Measurements from ENCODE around the gene HPSE2.
"Not testable (repeated sequence)": the region's sequence is repeated elsewhere in the genome, so short reads cannot be mapped to it uniquely, and the experiment has no call there.

The HPSE2 gene

GRCh38 chr10:99161165-99161564 is 74.5 kb downstream of the HPSE2 start:
- no peak for DNase-seq (ENCODE audit: low spot score)
- FAIRE-seq: no peak

- FAIRE-seq: no peak
- no peak for DNase-seq (ENCODE audit: low spot score)
Observed at GRCh38 chr10:99143651-99144050, 92.0 kb downstream of the HPSE2 start.

GRCh38 chr10:99143011-99143410 is 92.6 kb downstream of the HPSE2 start:
- no peak for FAIRE-seq
- no peak for DNase-seq (ENCODE audit: low spot score)

DNA sequence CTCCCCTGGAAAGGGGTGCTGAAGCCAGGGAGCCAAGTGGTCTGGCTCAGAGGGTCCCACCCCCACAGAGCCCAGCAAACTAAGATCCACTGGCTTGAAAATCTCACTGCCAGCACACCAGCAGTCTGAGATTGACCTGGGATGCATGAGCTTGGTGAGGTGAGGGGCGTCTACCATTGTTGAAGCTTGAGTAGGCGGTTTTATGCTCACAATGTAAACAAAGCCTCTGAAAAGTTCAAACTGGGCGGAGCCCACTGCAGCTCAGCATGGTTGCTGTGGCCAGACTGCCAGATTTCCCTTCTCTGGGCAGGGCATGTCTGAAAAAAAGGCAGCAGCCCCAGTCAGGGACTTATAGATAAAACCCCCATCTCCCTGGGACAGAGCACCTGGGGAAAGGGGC is 102.8 kb downstream of the HPSE2 start:
- FAIRE-seq; DNase-seq (ENCODE audit: low spot score): not testable (repeated sequence)

DNA sequence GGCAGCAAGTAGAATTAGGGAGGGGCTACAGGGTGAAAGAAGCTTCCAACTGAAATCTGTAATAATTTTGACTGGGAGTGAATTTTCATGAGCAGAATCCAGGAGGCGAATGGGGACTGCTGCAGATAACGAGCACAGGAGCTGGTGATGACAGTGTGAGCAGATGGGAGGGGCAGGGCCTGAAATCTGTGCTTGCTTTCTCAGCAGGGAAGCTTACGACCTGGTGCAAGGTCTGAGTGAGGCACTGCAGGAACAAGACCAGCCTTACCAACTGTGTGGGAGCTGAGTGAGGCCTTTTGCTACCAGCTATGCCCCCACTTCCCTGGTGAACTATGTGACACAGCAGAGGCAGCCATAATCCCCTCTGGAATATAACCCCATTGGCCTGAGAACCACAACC is 109.8 kb downstream of the HPSE2 start:
- FAIRE-seq: no peak
- no peak for DNase-seq (ENCODE audit: low spot score)

DNA sequence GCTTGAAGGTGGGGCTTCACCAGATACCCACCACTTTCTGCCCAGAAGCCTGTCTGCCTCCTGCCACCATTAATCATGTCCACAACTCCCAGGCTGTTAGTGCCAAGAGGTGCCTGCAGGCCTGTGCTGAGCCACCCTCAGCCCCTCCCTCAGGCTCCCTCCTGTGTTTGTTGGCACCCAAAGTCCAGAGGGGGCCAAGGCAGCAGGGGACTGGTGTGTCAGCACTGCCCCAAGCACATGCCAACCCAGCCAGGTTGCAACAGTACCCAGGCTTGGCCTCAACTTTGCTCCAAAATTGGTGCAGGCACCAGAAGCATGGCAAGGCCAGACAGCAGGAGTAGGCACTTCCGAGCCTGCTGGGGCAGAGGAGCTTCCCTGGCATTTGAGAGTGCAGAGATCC is 111.3 kb downstream of the HPSE2 start:
- DNase-seq (ENCODE audit: low spot score) (no peak), FAIRE-seq (no peak)

GRCh38 chr10:99123851-99124250 is 111.8 kb downstream of the HPSE2 start:
- FAIRE-seq: no peak
- DNase-seq (ENCODE audit: low spot score): no peak

GRCh38 chr10:99123336-99123735 is 112.3 kb downstream of the HPSE2 start:
- no peak for DNase-seq (ENCODE audit: low spot score)
- FAIRE-seq: no peak

DNA sequence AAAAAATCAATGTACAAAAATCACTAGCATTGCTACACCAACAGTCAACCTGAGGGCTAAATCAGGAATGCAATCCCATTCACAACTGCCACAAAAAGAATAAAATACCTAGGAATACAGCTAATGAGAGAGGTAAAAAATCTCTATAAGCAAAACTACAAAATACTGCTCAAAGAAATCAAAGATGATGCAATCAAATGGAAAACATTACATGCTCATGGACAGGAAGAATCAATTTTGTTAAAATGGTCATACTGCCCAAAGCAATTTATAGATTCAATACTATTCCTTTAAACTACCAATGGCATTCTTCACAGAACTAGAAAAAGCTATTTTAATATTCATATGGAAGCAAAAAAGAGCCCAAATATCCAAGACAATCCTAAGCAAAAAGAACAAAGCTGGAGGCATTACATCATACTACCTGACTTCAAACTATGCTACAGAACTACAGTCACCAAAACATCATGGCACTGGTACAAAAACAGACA is 116.3 kb downstream of the HPSE2 start:
- FAIRE-seq (no peak), DNase-seq (ENCODE audit: low spot score) (no peak)

DNA sequence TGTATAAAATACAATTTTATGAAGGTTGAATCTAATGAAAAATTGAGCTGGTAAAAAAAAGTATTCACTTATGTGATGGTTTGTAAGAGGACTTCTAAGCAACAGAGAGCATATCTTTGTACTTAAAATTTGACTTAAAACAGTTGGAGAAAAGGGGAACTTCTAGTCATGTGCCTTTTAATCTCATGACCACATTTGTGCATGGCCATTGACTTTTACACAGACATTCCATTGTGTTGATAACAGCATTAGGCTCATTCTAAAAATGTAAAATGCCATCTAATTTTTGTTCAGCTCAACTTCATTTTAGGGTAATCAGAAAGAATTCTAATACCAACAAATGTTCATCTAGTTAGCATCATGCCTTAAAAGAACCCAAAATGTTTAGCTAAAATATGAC is 119.9 kb downstream of the HPSE2 start:
- DNase-seq (ENCODE audit: low spot score) (no peak), FAIRE-seq (no peak)

- no peak for FAIRE-seq
Observed at GRCh38 chr10:99085358-99085757, 150.3 kb downstream of the HPSE2 start.

GRCh38 chr10:99084161-99084560 is 151.5 kb downstream of the HPSE2 start:
- FAIRE-seq: no peak
- no peak for DNase-seq (ENCODE audit: low spot score)

More at GRCh38 chr10:99085358-99085757, 150.3 kb downstream of the HPSE2 start:
- no peak for DNase-seq (ENCODE audit: low spot score)

DNA sequence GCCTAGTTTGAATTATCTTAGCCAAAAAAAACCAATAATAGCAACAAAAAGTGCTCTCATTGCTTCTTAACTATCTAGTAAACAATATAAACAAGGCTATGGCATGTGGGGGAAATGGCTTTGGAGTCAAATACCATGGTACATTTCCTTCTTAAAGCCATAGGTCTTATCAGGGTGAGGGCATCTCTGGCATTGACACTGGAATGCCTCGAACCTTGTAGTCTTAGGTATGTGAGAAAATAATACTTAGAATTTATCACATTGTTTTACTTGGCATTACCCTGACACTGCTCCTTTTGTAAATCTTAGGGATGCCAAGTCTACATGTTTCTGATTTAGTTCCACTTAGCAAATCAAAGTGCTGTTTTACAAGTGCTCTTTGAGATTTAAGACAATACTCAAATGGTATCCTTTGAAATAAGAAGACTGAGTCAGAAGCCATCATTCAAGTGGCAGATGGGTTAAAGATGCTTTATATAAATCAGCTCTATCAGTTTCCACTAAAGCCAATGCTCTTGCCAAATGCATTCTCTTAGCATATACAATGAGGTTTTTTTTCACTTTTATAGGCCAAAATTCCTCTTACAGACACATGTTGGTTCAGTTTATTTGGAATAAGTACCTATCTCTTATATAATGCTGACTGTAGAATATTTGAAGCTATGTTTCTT is 155.2 kb downstream of the HPSE2 start:
- no peak for FAIRE-seq
- no peak for DNase-seq (ENCODE audit: low spot score)

- FAIRE-seq (no peak), DNase-seq (ENCODE audit: low spot score) (no peak)
Observed at GRCh38 chr10:99062591-99062990, 173.1 kb downstream of the HPSE2 start.

GRCh38 chr10:99058762-99059161 is 176.9 kb downstream of the HPSE2 start:
- FAIRE-seq: no peak
- DNase-seq (ENCODE audit: low spot score): no peak

DNA sequence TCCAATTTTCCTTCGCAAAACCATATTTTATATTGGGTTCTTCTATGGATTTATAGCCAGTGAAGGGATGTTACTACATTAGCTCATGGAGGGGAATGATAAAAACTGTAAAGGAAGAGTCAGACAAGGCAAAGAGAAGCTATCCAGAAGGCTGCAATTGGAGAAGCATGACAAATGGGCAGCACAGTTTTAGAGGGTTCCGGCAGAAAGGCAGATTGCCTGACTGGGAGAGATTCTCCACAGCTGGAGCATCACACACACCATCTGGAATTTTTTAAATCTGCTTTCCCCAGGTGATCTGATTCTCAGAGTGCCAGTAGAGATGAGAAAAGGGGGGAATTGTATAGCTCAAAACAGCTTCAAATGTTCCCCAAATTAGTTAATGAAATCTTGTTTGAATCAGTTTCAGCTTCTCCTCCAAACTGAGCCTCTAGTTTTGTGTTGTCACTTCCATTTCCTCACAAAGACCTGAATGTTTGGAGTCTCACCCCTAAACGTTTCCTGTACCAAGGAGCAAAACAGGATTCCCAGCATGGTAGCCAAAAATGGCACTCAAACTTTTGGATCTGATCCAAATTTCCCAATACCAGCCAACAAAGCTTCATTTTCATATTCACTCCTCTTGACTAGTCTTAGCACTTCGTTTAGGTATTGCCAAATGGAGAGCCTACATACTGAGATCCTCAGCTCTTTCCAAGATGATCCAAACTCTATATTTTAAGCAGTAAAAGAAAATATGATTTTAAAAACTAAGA is 177.5 kb downstream of the HPSE2 start:
- no peak for FAIRE-seq
- DNase-seq (ENCODE audit: low spot score): no peak

GRCh38 chr10:99045671-99046070 is 190.0 kb downstream of the HPSE2 start:
- no peak for FAIRE-seq

GRCh38 chr10:99042051-99042771 is 193.4 kb downstream of the HPSE2 start:
- FAIRE-seq (no peak), DNase-seq (ENCODE audit: low spot score) (no peak)

More at GRCh38 chr10:99045671-99046070, 190.0 kb downstream of the HPSE2 start:
- DNase-seq (ENCODE audit: low spot score): no peak

GRCh38 chr10:99041468-99041867 is 194.2 kb downstream of the HPSE2 start:
- FAIRE-seq: no peak
- DNase-seq (ENCODE audit: low spot score): no peak

GRCh38 chr10:99013885-99014284 is 221.8 kb downstream of the HPSE2 start:
- no peak for DNase-seq (ENCODE audit: low spot score)
- FAIRE-seq: no peak

GRCh38 chr10:99010286-99010685 is 225.4 kb downstream of the HPSE2 start:
- DNase-seq (ENCODE audit: low spot score) (no peak), FAIRE-seq (no peak)

- DNase-seq (ENCODE audit: low spot score): no peak
- FAIRE-seq: no peak
Observed at GRCh38 chr10:99008054-99008453, 227.6 kb downstream of the HPSE2 start.

All from RCC 7860 (cell line).